MM.1S (cell line): Measurements from ENCODE around the gene RAB22A.

Experiments used
- EZH2phosphoT487 ChIP-seq: fragments of 300-600 bp; sonication (generic); IDR thresholded peaks from 2 replicates; pipeline ENCODE4 v1.6.1; 2018; ENCODE audit warnings: antibody characterized with exemption, low read length
- TF ChIP-seq, protein P1 (sequence below): fragments of 300-600 bp; sonication (generic); IDR thresholded peaks from 2 replicates; pipeline ENCODE4 v1.5.1; 2016; ENCODE audit warnings: antibody characterized with exemption, low read length, mixed read lengths

DNA sequence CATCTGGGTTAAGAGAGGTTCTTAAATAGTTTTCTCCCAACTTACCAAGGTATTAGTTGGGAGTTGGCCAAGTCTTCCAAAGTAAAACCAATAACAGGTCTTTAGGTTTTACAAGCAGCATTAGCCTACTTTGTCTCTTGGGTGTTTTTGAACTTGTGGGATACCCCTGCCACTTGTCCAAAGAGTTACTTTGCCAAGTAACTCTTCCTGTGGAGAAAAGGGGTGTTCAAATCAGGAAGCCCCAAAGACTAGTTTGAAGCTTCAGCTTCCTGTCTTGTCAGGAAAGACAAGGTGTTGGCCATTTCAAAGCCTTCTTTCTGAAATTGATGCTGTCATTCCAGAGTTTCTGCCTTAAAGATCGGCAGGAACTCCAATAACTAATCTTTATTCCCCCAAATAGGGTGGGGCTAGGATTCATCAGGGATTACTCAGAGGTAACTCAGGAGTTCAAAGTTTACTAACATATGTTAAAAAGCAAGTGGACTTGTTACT lies 822 bp downstream of the RAB22A start:
- TF ChIP-seq, protein P1, sequence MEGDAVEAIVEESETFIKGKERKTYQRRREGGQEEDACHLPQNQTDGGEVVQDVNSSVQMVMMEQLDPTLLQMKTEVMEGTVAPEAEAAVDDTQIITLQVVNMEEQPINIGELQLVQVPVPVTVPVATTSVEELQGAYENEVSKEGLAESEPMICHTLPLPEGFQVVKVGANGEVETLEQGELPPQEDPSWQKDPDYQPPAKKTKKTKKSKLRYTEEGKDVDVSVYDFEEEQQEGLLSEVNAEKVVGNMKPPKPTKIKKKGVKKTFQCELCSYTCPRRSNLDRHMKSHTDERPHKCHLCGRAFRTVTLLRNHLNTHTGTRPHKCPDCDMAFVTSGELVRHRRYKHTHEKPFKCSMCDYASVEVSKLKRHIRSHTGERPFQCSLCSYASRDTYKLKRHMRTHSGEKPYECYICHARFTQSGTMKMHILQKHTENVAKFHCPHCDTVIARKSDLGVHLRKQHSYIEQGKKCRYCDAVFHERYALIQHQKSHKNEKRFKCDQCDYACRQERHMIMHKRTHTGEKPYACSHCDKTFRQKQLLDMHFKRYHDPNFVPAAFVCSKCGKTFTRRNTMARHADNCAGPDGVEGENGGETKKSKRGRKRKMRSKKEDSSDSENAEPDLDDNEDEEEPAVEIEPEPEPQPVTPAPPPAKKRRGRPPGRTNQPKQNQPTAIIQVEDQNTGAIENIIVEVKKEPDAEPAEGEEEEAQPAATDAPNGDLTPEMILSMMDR = no peak
- no peak for TF ChIP-seq EZH2phosphoT487
